Measurements from ENCODE around the gene GCNT3. TPM values are rescaled to one million over a fixed set of nuclear protein-coding genes. Genes with fewer than 3 reads are reported as not detected.

Gene GCNT3
- total RNA-seq, 4 donors from 2014 or later, result 30.5 to 112 (median 77.6) TPM

- Histone ChIP-seq H3K4me1 (peaks cover 0 to 16% (median 4%) of the 10 kb centered on the region in 4 donors), H3K9me3 (peaks cover 0 to under 1% (median 0%) of the 10 kb centered on the region in 4 donors), H3K27ac (peak overlapping the region in 3 of 4 donors; percentile 54 to 86 (median 75)), H3K4me3 (no peak overlapping the region), H3K27me3 (no peaks in the 10 kb centered on the region), H3K36me3 (no peaks in the 10 kb centered on the region)
- peak in 1 of 3 donors; percentile 75 for DNase-seq
- TF ChIP-seq CTCF (IDR thresholded peaks at IDR 0.05) (no peak), POLR2A (IDR thresholded peaks at IDR 0.05) (no peak)
These were observed 41.3 kb upstream of the GCNT3 start for GRCh38 chr15:59570315-59570714.

DNA sequence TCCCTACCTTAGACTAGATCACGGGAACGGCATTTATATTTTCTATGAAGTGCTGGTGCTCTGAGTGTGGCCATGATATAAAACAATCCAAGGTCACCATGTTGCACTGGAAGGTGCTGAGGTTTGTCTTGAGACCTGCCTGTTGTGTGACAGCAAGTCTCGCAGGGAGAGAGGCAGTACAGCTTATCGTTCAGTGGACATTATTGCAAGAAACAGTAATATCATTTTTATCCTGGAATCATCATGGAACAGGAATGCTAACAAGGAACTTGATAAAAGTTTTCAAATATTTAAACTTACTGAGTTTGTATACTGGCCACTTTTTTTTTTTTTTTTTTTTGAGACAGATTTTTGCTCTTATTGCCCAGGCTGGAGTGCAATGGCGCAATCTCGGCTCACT lies 40.0 kb upstream of the GCNT3 start:
- no peak overlapping the region for H3K4me3 ChIP-seq
- no peaks in the 10 kb centered on the region for H3K9me3 ChIP-seq
- H3K36me3 ChIP-seq, result no peaks in the 10 kb centered on the region
- peaks cover 0 to 16% (median 4%) of the 10 kb centered on the region in 4 donors for H3K4me1 ChIP-seq
- DNase-seq, result no peak
- H3K27me3 ChIP-seq, result no peaks in the 10 kb centered on the region
- H3K27ac ChIP-seq, result no peak overlapping the region
- TF ChIP-seq POLR2A (IDR thresholded peaks at IDR 0.05) (no peak), CTCF (IDR thresholded peaks at IDR 0.05) (no peak)

DNA sequence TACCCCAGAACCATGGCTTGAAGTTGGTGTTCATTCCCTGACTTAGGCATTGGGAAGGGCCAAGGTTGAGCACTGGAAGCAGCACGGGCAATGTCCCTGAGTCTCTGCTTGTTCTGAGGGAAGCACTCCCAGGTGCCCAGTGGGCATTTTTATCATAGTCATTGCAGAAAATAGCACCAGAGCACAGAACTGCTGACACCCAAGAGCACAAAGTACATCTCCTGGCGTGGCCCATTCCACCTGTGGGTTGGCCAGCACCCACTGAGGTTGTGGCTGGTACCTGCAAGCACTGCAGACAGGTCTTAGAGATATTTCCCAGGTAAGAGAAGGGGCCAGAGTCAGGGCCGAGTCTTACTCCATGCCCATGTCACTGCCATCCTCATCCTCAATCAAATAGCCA lies 28.5 kb upstream of the GCNT3 start:
- peaks cover 0 to 4% (median 0%) of the 10 kb centered on the region in 4 donors for H3K4me1 ChIP-seq
- TF ChIP-seq POLR2A (IDR thresholded peaks at IDR 0.05) (peak; percentile 15 to 48), CTCF (IDR thresholded peaks at IDR 0.05) (peak in 1 of 6 experiments; percentile 21)
- DNase-seq, result peak in 2 of 3 donors; percentile 67 to 69
- no peaks in the 10 kb centered on the region for H3K9me3 ChIP-seq
- H3K36me3 ChIP-seq, result no peaks in the 10 kb centered on the region
- H3K27me3 ChIP-seq, result no peaks in the 10 kb centered on the region
- peak overlapping the region in 3 of 4 donors; percentile 8 to 76 (median 61) for H3K27ac ChIP-seq
- no peak overlapping the region for H3K4me3 ChIP-seq

DNA sequence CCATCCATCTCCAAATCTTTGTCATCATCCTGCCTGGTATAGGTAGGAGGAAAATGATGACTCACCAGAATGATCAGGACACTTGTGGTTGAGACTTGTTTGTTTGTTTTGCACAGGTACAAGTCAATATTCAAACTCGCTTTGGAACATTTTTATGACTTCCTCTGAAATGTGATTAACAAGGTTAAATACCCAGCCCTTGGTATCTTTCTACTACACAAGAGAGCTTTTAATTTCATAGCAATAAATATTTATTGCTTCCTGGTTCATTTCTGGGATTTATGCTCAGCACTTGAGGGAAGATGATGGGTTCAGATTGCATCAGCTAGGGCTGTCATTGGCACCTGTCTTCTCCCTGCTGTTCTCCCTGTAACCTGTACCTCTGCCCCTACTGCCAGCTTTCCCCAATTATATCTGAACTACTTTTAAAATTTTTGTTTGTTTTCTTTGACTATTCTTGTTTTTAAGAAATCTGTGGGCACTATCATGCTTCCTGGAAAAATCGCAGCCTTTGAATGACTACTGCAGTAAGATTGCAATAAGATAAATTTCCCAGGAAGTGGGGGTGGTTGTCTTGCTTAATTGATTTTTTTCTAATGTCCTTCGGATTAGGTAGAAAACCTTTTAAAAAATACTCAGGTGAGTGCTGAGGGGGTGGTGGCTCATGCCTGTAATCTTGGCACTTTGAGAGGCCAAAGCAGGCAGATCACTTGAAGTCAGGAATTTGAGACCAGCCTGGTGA lies 24.3 kb upstream of the GCNT3 start:
- TF ChIP-seq CTCF (IDR thresholded peaks at IDR 0.05) (no peak), POLR2A (IDR thresholded peaks at IDR 0.05) (no peak)
- Histone ChIP-seq H3K9me3 (no peaks in the 10 kb centered on the region), H3K27ac (peak overlapping the region in 2 of 4 donors; percentile 48 to 62), H3K4me3 (no peak overlapping the region), H3K4me1 (peaks cover 0 to 14% (median 1%) of the 10 kb centered on the region in 4 donors), H3K27me3 (no peaks in the 10 kb centered on the region), H3K36me3 (no peaks in the 10 kb centered on the region)
- DNase-seq, result no peak

DNA sequence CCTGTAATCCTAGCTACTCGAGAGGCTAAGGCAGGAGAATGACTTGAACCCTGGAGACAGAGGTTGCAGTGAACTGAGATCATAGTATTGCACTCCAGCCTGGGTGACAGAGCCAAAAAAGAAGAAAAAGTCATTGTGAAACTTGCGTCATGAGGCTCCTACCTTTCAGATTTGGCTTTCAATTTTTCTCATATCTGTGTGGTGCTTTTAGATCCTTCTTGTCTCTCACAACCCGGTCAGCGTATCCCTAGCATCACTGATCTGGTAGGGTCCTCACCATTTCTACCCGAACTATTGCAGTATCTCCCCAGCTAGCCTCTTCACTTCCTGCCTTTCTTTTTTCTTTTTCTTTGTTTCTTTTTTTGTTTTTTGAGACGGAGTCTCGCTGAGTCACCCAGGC lies 21.6 kb upstream of the GCNT3 start:
- TF ChIP-seq CTCF (IDR thresholded peaks at IDR 0.05) (no peak), POLR2A (IDR thresholded peaks at IDR 0.05) (no peak)
- H3K27ac ChIP-seq, result no peak overlapping the region

More for the DNA sequence above, 21.6 kb upstream of the GCNT3 start:
- Histone ChIP-seq H3K27me3 (no peaks in the 10 kb centered on the region), H3K9me3 (no peaks in the 10 kb centered on the region), H3K4me1 (peaks cover 0 to 14% (median 4%) of the 10 kb centered on the region in 4 donors), H3K4me3 (no peak overlapping the region), H3K36me3 (no peaks in the 10 kb centered on the region)
- DNase-seq, result no peak

Measured in Peyer's patch (tissue), 4 donors.